HTR-8/SVneo (cell line): ENCODE results near the gene COQ5.

Experiments used
- DNase-seq: peaks from one replicate; pipeline ENCODE4 v3.0.0; 2011; ENCODE audit warnings: low spot score, mixed read lengths; ENCODE audit not compliant: insufficient read length
- FAIRE-seq: peaks from 2 replicates; lab custom pipeline; 2011; peaks lifted over from hg19 to GRCh38; lab: Jason Lieb, UNC

COQ5 gene

DNA sequence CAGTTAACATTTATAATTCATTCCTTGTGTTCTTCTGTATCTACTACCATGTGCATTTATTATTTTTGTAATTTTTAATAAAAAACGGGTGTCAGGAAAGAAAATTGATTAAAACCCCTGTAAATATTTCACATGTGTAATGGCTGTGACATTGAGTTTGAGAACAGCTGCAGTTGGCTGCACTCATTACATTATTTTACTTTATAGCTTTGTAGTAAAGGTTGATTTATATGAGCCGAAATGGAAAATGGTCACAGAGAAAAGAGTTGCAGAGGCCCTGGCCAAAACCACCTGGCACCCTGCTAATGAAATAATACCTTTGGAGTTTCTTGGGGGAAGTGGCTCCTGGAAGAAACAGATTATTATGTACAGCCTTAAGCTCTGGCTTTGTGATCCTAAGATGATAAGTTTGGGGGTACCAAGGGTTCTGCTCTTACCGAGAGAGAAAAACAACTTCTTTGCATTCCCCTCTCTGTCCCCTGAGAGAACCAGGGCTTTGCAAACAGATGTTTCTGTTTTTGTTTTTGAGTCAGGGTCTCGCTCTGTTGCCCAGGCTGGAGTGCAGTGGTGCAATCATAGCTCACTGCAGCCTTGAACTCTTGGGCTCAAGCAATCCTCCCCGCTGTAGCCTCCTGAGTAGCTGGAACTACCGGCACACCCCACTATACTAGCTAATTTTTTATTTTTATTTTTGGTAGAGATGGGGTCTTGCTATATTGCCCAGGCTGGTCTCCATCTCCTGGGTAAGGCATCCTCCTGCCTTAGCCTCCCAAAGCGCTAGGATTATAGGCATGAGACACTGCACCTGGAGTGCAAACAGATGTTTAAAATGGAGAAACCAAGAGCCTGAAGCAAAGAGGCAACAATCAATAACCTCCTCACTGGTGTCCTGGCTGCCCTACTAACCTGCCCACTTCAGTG, 42.7 kb downstream of the COQ5 start:
- DNase-seq = no peak
- no peak for FAIRE-seq

DNA sequence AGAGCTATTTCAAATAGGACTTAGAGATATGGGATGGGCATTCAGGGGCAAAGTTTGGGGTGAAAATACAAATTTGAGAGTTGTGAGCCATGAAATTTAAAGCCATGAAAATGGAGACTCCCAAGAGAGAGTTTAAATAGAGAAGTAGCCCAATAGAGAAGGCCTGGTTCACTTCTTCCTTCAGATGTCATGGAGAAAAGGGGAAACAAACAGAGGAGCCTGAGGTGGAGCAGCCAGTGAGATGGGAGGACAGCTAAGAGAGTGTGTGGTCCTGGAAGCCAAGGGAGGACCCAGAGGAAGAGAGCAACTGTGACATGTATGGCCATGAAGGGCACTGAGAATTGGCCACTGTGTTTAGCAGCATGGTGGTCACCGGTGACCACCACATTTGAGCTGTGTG, 45.3 kb downstream of the COQ5 start:
- FAIRE-seq = no peak

DNA sequence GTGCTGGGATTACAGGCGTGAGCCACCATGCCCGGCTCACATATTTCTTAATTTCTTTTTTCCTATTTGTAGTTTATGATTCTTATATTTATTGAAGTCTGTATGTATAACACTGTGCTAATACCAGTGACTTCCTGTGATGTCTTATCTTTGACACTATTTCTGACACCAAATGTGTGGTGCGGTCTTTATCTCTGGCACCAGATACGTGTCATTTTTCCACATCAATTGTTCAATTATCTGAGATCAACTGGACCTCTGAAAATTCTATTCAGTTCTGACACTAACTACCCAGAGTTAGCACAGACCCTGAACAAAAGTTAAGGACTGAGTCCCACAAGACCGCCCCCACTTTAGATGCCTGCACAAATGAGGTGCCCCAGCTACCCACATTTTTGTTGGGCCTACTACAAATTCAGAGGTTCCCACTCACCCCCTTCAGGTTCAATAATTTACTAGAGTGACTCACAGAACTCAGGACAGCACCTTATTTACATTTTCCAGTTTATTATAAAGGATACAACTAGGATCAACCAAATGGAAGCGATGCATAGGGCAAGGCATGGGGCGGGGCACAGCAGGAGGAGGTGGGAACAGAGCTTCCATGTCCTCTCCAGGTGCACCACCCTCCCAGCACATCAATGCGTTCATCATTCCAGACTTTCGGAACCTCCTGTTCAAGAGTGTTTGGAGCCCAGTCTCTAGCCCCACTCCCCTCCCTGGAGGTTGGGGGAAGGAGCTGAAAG, 47.8 kb downstream of the COQ5 start:
- no peak for FAIRE-seq
- no peak for DNase-seq

More for the DNA sequence above, 45.3 kb downstream of the COQ5 start:
- DNase-seq = no peak

DNA sequence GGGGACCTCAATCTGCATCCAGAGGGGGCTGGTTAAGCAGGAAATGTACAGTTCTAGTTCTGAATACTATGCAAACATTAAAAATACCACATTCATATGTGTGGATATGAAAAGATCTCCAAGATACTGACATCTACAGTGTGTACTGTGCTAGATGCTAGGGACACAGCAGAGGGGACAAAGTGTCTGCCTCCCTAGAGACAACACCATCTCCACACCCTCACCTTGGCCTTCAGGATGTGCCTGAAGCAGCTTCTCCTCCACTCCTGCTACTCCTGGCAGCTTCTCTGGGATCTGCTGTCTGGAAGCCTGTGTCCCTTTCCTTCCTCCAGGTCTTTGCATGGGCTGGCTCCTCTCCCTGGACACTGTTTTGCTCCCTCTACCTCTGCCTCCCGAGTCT, 48.7 kb downstream of the COQ5 start:
- FAIRE-seq = no peak
- no peak for DNase-seq

DNA sequence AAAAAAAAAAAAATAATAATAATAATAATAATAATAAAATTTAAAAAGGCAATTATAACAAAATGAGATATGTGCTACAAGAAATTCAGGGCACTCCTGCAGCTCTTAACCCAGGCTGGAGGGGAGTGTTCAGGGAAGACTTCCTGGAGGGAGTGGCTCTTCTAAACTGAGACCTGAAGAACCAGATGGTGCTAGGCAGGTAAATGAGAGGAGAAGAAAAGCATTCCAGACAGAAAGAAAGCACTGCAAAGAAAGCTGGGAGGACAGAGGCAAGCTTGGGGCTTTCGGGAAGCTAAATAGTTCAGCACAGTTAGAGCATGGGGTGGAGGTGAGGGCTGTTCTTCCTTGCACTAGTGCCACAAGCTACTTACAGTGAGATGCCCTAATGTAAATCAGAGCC, 49.5 kb downstream of the COQ5 start:
- FAIRE-seq (no peak), DNase-seq (no peak)

DNA sequence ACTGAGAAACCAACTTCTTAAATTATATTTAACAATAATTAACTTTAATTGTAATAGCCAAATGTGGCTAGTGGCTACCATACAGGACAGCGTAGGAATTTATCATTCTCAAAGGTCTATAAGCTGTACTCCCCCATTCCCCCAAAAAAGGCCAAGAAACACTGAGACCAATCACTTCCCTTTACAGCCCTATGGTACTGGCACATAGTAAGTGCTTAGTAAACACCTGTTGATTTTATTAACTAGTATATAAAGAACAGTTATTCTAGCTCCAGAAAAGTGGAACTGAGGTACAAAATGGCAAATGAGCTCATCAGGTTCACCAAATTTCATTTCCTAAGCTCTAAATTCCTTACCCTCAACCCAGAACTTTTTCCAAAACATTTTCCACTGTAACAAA, 53.3 kb downstream of the COQ5 start:
- FAIRE-seq (no peak), DNase-seq (no peak)

DNA sequence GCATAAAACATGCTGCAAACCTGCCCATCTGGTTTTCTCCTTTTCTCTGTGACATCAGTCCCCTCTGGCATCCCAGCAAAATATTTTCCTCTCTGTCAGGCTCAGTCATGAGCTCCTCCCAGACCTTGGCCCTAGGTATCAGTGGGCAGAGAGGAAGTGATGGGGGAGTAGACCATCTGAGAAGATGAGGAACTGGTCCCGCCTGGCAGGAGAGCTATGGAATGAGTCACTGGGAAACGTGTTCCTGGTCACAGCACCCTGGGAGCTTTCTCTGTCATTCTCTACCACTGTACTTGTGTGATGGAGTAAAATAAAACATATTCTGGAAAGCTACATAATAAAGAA, 54.4 kb downstream of the COQ5 start:
- FAIRE-seq (no peak), DNase-seq (peak; percentile 90)

DNA sequence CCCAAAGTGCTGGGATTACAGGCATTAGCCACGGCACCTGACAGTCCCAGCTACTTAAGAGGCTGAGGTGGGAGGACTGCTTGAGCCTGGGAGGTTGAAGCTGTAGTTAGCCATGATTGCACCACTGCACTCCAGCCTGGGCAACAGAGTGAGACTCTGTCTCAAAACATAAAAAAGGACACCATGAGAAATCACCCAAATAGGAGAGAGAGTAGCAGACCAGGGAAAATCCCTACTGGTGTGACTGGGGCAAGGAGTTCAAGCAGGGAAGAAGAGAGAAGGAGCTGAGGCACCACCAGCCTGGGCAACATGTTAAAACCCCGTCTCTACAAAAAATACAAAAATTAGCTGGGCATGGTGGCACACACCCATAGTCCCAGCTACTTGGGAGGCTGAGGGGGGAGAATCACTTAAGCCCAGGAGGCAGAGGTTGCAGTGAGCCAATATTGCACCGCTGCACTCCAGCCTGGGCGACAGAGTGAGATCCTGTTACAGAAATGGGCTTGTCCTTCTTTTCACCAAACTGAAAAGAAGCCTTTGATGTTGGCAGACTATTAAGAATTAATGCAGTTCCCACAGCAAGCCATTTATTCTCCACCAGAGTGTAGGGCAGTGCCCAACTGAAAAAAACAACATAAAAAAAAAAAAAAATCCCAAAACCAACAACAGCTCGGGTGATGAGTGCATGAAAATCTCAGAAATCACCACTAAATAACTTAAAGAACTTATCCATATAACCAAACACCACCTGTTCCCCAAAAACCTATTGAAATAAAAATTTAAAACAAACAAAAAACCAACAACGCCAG, 54.9 kb downstream of the COQ5 start:
- DNase-seq (no peak), FAIRE-seq (no peak)

DNA sequence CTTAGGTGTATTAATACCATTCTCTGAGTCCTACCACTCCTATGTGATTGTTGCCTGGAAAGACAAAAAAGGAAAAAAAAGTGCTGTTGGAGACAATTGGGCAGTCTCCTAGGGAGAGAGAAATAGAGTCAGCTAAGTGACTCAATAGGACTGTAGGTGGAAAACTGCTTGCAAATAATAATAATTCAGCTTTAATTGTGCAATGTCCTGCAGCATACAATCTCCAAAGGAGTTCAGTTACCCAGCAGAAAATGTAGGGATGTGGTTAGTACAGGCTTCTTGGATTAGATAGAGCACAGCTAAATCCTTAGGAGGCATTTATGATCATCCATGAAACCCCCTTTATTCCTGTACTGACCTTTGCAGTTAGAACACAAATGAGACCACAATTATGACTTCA, 56.4 kb downstream of the COQ5 start:
- DNase-seq (no peak), FAIRE-seq (no peak)

DNA sequence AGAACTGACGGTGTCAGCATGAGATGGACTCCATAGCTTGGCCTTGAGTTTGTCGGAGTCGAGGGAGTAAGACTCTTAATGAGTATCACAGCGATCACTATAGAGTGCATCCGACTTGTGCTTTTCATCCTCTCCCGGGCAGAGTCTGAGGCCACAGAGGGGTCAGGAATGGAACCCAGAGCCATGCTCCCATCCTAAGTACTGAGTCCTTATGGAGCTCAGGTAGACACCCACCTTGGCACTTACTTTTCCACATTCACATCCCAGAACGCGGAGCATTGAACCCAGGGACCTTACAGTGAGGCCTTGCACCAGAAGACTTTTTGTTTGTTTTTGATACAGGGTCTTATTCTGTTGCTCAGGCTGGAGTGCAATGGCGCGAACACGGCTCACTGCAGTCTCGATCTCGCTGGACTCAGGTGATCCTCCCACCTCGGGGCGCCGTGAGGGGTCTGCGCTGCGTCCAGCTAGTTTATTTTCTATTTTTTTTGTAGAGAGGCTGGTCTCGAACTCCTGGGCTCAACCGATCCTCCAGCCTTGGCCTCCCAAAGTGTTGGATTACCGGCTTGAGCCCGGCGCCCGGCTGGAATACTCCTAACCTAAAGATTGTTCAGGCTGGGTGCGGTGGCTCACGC, 58.7 kb downstream of the COQ5 start:
- DNase-seq (no peak), FAIRE-seq (no peak)

DNA sequence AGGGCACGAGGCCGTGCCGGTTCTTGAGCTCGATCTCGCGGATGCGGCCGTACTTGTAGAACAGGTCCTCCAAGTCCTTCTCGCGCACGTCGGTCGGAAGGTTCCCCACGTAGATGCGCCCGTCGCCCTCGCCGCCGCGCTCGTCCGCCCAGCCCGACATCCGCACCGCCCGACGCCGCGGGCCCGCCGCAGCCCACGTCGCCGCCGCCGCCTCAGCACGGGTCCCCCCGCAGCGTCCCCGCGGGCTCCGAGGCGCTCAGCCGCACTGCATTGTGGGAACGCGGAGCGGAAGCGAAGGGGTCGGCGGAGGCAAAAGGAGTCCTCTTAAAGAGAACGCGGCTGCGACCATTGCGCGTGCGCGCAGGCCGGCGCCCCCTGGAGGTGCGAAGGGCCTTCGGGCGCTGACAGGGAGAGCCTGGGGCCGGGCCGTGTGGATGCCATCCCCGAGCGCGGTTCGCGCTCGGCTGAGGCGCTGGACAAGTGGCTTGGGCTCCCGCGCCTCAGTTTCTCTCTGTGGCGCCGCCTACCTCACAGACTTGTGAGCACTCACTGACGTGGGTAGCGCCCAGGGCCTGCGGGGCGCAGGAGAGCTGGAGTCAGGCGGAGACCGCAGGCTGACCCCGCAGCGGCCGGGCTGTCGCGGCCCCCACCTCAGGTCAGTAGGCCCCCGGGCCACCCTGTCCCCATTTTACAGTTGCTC, 59.4 kb downstream of the COQ5 start, which contains the start of gene SRSF9:
SRSF9 (minus strand) TSS at position 299 of the 700 bp plus-strand sequence; CDS start at position 160, 139 bp downstream.
- peak; percentile 98 for DNase-seq

DNA sequence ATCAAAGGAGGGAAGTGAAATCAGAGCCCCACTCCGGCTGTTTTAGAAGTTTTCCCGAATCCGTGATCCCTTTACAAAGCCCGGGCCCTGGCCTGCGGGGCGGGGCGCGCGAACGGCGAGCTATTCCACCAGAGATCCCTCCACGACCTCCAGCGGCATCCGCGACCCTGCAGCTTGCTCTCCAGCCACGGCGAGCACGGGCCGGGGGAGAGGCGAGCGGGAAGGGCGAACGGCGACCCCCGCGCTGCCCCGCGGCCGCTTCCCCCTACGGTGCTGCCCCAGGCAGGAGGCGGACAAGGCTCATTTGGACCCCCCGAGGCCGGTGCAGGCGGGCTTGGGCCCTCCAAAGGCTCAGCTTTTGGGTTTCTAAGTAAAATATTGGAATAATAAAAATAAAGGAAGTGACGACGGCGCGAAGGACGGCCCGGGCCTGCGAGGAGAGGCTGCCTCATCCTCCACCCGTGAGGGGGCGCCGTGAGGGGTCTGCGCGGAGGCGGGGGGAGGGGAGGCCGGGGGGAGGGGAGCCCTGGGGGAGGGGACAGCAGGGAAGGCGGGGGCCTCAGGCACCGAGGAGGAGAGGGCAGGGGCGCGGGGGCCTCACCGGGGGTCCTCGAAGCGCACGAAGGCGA, 60.0 kb downstream of the COQ5 start:
- DNase-seq (peak; percentile 27), FAIRE-seq (no peak)

More for the DNA sequence above, 59.4 kb downstream of the COQ5 start, which contains the start of gene SRSF9:
- FAIRE-seq = no peak

DNA sequence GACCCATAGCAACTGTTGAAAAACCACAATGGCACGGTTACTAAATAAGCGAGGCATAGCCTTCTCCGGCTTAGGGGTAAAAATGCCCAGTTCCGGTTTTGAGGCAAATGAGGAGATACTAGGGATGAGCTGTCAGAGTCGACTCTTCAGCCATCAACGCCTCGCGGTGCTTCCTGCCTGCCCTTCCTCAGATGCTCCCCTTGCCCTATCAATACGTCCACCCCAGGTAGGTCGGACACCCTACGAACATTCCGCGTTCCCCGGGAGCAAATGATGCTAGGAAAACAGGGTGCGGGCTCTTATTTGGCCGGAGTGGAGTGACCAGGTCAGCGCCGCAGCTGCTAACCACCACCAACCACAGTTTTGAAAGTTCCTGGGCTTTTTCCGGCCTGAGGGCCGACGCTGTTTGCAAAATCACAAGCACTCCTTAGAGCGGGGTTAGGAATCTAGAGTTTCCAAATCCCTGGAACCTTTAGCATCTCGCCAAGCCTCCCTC, 60.6 kb downstream of the COQ5 start:
- peak; percentile 31 for DNase-seq
- no peak for FAIRE-seq

DNA sequence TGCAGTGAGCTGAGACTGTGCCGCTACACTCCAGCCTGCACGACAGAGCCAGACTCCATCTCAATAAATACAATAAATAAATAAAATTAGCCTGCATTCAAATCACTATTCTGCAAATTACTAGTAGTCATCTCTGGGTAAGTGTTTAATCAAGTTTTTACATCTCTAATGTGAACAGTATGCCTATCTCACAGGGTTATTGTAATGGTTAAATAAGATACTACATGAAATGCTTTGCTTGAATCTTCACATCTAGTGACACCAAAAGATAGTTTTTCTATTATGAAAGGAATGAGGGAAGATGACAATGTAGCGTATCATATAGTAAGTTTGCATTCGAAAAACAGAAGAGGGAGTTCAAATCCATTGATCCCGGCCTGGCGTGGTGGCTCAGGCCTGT, 61.5 kb downstream of the COQ5 start:
- DNase-seq = no peak
- FAIRE-seq = no peak

DNA sequence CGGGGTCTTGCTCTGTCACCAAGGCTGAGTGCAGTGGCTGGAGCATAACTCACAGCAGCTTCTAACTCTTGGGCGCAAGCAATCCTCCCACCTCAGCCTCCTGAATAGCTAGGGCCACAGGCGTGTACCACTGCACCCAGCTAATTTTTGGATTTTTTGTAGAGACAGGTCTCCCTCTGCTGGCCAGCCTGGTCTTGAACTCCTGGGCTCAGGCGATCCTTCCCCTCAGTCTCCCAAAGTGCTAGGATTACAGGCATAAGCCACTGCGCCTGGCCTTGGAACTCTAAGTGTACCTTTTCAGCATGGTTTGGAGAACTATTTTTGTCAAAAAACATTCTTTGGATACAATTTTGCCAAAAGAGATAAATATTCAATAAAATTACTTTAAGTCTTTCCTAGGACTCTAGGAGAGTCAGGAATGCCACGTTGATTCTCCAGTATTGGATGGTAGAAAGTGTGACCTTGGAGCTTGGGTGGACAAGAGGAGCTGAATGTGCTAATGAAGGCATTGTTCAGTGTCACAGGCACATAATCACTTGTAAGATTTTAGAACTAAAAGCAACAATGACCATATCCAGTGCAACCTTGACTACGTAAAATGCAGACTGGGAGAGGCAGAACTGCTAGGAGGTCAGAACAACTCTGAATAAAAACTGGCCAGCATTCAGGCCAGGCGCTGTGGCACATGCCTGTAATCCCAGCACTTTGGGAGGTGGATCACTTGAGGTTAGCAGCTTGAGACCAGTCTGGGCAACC, 62.2 kb downstream of the COQ5 start:
- FAIRE-seq = no peak
- no peak for DNase-seq

DNA sequence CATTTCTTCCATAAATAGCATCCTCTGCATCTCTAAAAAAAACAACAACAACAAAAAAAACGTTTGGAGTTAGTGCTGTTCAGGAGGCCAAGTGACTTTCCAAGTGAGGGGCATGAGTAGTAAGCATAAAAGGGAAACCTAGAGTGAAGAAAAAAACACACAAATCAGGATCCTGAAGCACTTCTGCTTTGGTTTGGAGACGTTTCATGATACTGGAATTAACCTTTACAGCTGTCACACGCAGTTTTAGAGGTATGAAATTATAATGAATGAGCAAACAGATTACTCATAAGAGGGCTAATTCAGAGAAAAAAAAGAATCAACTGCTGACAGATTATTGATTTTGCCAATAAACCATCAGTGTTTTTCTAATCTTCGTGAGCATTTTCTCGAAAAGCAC, 63.2 kb downstream of the COQ5 start:
- FAIRE-seq = no peak
- no peak for DNase-seq

DNA sequence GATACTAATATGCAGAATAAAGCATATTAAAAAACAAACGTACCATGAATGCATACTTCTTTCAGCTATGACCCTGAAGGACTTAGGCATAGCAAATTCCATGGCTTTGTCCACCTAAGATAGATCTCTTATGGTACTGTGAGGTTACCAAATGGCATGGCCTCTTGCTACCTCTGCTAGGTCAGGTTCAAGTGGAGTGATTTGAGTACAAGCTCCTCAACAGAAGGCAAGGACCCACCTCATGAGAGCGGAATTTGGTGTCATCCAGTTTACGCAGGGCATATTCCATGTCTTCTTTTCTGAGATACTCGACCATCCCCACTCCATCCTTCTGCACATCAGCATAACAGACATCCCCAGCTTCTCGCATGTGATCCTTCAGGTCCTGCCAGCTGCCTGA, 65.2 kb downstream of the COQ5 start:
- DNase-seq = no peak
- no peak for FAIRE-seq

DNA sequence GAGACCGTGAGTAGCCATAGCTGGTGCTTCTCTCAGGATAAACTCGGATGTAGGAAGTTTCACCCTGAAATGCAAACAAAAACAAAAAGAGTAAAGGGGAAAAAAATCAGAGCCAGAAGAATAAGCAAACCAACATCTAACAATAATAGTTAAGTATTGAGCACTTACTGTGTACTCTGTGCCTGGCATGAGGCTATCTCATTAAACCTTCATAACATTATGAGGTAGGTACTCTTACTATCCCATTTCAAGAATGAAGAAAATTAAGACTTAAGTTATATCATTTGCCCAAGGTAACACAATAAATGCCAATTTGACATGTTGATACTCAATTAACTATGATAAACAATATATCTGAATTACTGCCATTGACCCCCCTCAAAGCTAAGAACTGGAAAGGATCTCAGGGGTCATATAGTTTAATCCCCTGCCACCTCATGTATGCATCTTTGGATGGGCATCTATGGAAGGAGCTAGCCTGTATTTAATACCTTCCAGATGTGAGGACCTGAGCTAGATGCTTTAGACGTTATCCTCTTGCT, 66.8 kb downstream of the COQ5 start:
- FAIRE-seq (no peak), DNase-seq (no peak)
